ENCODE measurements around the gene IL16.

Gene IL16

DNA sequence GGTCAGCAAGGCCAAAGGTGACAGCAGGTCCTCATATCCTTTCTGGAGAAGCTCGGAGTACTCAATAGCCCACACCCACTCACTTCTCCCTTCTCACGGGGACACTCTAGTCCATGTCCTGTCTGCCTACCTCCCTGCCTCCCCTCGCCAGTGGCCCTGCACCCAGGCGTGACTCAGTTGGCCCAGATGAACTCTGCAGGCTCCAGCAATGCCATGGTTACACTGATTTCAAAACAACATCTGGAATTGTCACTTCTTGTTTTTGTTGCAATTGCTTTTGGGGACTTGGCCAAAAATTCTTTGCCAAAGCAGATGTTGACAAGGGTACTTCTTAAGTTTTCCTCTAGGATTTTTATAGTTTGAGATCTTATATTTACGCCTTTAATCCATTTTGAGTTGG, 13.0 kb downstream of the IL16 start:
- no peak for DNase-seq

DNA sequence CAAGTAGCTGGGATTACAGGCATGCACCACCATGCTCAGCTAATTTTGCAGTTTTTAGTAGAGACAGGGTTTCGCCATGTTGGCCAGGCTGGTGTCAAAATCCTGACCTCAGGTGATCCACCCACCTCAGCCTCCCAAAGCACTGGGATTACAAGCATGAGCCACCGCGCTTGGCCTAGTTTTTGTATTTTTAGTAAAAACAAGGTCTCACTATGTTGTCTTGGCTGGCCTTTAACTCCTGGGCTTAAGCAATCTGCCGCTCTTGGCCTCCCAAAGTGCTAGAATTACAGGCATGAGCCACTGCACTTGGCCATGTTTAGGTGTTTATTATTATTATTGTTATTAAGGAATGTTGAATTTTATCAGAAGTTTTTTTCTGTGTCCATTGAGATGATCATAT, 14.7 kb downstream of the IL16 start:
- DNase-seq: no peak

DNA sequence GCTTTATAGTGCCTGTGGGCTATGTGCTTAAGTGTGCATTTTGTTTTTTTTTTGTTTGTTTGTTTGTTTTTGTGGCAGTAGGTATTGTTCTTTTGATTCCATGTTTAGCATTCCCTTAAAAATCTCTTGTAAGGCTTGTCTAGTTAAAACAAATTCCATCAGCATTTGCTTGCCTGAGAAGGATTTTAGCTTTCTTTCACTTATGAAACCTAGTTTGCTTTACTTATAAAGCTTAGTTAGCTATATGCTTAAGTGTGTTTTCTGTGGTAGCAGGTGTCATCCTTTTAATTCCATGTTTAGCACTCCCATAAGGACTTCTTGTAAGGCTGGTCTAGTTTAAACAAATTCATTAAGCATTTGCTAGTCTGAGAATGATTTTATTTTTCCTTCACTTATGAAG, 17.3 kb downstream of the IL16 start:
- DNase-seq: no peak

DNA sequence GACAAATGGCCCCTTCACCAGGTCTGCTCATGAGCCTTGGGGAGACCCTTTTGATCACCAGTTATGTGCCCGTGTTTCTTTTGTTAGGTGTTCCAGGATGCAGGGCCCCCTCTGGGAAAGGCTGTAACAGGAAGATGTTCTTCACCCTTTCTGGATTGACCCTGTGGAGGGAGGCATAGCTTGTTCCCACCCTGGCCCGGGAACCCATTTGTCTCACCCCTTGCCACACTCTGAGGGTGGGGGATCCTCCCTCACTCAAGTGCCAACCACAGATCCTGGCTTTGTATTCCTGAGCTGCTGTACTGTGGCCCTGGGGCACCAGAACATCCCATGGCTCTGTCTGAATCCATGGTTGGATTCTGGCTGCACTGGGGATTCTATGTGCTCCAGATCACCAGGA, 18.9 kb downstream of the IL16 start:
- DNase-seq: no peak

DNA sequence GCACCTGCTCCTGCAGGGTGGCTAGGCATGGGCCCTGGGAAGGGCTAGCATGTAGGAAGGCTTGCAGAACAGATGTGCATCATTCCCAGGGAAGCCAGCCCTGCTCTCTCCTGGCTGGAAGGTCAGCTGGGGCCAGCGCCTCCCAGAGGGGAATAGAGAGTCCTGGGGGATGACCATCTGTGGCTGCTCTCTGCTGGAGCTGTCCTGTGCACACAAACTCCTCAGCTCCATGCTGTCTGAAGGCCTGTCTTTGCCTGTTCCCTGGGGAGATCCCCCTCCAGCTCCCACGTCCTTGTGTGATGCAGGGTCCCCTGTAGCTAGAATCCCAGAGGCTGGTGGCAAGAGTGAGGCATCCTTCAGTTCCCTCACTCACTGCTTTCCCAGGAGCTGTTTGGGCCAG, 19.3 kb downstream of the IL16 start:
- DNase-seq: no peak

DNA sequence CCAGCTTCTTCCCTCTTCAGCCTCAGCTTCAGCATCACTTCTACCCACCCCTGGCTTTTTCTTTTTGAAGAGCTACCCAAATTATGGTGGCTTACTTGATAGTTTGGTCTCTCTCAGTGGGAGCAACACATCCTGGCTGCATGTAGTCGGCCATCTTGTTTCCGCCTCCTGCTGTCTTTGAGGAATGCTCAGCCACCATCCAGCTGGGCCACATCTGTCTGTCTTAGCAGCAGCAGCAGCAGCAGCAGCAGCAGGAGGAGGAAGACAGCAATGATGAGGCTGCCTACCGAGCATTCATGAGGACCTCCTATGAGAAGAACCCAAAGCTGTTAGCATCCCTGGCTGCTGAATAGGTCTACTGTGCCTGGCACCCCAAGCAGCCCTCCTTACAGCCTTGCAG, 19.7 kb downstream of the IL16 start:
- DNase-seq: no peak

DNA sequence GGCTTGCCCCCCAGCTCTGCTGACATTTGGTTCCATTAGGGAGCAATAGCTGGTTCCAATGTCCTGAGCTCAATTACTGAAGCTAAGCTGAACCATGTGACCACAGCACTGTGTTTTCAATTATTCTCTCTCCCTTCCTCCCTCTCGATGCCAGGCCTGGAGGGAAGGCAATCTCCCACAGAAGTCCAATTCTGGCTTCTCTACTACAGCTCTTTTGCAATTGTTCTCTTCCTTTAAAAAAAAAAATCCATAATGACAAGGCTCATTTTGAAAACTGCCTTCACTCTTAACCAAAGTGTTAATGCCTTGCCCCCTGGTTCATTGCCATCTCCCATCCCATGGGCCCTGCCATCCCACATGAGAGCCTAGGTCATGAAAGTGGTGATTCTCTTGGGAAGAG, 24.8 kb downstream of the IL16 start:
- DNase-seq: no peak

DNA sequence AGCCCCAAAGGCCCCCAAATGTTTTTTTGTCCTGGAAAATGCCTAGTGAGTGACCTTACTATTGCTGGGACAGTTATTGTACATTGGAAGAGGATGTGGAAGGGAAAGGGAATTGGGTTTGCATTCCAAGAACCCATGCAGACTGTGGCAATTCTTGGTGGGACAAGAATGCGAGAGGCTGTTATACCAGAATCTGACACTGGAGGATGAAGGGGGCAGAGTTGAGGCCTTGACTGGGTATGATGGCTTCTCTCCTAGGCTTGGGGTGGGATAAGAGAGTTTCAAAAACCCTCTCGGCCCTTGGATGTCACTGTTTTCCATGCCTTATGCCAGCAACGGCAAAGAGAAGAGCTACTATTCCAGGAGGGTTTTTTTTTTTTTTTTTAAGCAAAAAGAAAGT, 25.3 kb downstream of the IL16 start:
- DNase-seq: no peak

DNA sequence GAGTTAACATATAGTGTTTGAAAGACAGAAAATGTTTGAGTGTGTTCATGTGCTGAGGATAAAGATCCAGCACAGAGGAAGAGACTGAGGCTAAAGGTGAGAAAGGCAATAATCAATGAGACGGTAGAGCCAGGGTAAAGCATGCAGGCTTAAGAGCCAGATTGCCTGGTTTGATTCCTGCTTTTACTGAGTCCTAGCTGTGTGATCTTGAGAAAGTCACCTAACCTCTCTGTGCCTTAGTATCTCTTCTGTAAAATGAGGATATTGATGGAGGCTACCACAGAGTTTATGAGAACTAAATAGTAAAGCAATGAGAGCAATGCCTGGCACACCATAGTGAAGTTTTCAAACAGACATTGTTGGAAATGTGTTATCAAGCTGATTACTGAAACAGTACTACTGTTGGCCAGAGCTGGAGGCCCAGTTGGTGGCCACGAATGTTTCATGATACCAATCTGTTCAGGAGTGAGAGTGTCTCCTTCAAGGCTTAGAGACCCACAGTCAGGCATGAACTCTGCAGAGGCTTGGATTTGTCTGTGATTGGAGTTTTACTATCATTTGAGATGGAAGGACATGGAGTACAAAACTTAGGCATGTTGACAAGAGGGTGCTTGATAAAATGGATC, 26.8 kb downstream of the IL16 start:
- no peak for DNase-seq

DNA sequence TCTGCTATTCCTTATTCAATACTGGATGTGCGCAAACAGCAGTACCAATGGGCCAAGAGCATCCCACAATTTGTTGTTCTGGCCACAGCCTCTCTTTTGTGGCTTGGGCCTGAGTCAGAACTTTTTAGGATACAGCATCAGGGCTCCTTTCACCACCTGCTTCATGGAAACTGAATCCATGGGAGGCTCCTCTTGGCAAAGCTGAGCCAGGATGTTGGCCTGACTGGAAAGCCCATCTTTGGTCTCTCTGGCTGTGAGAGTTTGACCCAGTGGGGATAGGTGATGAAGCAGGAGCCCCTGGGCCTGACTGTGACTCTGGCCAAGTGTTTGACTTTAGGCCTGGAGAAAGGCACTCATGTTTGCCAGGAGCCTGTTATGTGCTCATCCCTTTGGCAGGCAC, 27.6 kb downstream of the IL16 start:
- DNase-seq: no peak

DNA sequence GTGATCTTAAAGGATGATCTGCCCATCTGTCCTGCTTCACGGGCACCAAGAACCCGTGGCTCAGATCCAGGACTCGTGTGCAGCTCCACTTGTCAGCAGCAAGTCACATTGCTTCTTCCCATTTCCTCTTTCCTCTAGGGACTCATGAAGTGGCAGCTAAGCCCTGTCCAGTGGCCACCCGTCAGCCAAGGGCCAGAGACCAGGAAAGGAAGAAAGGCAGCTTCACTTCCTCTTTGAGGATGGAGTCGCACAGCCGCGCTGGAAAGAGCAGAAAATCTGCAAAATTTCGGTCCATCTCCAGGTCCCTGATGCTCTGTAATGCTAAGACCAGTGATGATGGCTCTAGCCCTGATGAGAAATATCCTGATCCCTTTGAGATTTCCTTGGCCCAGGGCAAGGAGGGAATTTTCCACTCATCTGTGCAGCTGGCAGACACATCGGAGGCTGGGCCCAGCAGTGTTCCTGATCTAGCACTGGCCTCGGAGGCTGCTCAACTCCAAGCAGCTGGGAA, 28.5 kb downstream of the IL16 start:
- peak; percentile 46 for DNase-seq

DNA sequence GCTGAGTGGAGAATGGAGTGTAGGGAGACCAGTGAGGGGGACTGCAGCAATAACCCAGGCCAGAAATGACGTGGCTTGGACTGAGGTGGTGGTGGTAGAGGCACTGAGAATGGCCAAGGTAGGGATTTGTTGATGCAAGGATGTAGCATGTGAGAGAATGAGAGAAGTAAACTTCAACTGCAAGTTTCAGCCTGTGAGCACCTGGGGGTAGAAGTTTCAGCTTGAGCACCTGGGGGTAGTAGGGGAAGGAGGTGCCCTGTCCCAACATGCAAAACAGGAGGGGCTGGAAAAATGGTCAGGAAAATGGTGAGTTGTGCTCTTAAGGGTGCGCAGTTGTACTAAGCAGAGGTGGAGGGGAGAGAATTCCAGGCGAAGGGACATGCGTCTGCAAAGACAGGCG, 31.0 kb downstream of the IL16 start:
- DNase-seq: no peak

DNA sequence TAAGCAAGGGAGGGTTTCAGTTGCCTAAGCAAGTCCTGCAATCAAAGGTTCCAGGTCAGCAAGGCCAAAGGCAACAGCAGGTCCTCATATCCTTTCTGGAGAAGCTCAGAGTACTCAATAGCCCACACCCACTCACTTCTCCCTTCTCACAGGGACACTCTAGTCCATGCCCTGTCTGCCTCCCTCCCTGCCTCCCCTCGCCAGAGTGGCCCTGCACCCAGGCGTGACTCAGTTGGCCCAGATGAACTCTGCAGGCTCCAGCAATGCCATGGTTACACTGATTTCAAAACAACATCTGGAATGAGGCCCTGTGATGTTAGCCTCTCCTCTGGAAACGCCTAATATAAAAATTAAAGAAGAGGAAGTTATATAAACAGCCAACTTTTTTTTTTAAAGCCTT, 32.9 kb downstream of the IL16 start:
- DNase-seq: no peak

DNA sequence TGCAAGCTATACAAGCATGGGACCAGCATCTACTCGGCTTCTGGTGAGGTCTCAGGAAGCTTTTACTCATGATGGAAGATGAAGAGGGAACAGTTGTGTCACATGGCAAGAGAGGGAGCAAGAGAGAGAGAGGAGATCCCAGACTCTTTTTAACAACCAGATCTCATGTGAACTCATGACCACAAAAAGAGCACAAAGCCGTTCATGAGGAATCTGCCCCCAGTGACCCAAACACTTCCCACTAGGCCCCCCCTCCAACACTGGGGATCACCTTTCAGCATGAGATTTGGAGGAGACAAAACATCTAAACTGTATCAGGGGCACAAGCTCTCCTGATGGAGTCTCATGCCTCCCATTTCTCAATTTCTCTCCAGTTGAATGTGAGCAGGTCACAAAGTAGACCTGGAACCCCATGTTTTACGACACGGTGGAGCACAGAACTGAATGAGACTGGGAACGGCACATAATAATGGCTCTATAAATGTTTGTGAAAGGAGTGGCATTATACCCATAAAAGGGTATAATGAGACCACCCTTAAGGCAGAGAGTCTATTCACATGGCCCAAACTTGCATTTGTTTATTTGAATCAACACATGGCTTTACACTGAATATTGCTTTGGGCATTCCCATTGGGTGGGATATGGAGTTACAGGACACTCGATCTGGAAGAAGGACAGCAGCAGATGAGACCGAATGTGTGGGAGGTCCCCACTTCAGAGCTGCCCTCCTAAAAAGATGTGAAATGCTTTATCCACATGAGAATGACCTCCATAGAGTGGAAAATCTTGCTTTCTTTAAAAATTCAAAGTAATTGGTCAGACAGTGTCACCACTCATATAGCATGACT, 38.8 kb downstream of the IL16 start:
- DNase-seq: no peak

DNA sequence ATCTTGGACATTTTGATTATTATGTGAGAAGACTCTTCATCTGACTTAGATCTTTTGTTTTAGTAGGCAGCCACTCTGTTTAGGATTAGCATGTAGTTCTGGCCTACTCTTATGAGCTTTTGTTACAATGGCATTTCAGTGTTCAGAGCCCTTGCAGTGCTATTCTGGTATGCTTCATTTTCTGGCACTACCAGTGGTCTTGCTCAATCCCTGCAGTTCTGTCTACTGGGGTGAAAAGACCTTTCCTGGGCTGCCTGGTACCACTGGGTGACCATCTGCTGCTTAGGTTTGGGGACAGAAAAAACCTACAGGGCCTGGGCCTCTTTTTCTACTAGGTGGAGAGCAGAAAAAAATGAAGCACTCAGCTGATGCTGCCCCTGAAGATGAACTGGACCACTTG, 42.5 kb downstream of the IL16 start:
- DNase-seq: no peak

DNA sequence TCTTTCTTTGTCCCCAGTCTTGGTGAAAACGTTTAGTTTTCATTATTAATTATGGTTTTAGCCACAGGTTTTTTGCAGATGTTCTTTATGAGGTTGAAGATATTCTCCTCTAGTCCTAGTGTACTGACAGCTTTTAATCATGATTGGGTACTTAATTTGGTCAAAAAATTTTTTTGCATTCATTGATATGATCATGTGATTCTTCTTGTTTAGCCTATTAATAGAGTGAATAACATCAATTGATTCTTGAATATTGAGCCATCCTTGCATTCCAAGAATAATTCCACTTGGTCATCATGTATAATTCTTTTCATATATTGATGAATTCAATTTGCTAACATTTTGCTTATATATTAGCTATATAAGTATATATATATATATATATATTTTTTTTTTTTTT, 46.1 kb downstream of the IL16 start:
- no peak for DNase-seq

DNA sequence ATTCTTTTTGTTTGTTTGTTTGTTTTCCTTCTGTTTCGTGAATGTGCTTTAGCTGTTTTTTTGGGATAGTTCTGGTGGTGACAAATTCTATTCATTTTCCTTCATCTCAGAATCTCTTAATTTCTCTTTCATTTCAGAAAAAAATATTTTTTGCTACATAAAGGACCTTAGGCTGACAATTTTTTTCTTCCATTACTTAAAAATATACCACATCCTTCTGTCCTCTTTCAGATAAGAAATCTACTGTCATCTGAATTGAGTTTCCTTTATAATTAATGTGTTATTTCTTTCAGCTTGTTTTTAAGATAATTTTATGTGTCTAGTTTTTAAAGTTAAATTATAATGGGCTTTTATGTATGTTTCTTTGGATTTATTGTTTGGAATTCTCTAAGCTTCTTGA, 47.6 kb downstream of the IL16 start:
- DNase-seq: no peak

DNA sequence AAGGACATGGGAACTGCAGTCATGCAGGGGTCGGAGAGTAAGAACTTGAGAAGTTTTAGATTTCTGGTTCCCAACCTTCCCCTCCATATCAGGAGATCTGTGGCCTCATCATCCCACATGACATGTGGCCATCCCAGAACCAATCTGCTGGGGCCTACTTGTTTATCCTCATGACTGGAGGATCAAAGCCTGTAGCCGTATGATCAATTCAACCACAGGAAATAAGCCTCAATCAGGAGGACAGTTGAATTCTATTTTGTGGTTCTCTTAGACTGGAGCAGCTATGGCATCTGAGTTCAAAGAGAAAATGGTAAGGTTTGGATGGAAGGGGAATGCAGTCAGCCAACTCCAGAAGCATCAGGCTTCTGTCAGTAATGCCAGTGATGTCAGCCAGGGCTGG, 57.2 kb downstream of the IL16 start:
- DNase-seq: no peak

DNA sequence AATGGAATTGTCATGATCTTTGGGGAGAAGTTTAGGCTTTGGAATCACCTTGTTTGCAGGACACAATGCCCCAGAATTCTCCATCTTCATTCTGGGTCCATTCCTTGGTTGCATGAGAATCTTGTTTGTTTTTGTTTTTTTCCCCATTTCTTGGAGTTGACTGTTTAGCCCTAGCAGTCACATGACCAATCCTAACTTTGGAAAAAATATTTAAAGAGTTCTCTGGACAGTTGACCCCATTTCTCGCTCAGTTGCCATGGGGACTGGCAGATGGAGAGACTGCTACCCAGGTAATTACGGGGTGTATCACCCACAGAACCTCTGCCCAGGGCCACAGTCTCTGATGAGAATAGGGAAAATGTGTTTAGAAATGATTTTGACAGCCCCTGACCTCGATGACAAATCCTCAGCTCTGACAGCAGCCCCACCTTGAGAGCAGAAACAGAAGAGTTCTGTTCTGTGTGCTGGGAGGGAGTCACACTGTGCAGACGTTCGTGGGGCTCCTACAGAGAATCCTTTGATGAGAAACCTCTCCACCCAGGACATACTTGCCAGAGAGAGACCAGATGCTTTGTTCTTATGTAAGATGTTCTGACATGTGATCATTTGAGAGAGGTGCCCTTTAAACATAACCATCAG, 57.7 kb downstream of the IL16 start:
- no peak for DNase-seq

DNA sequence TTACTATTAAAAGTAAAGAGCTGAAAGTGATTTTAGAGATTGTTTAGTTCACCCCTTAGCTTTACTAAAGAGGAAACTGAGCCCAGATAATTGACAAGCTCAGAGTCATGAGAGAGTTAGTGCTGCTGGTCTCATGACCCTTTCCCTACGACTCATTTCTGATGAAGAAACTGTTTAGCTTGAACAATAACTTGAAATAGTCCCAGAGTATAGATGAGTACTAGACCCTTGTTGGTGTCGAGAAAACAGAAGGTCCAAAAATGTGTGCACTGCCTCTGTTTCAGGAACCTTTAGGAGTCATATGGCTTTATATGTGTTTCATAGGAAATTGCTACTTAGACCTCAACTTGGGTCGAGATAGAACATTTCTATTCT, 58.2 kb downstream of the IL16 start:
- no peak for DNase-seq

DNA sequence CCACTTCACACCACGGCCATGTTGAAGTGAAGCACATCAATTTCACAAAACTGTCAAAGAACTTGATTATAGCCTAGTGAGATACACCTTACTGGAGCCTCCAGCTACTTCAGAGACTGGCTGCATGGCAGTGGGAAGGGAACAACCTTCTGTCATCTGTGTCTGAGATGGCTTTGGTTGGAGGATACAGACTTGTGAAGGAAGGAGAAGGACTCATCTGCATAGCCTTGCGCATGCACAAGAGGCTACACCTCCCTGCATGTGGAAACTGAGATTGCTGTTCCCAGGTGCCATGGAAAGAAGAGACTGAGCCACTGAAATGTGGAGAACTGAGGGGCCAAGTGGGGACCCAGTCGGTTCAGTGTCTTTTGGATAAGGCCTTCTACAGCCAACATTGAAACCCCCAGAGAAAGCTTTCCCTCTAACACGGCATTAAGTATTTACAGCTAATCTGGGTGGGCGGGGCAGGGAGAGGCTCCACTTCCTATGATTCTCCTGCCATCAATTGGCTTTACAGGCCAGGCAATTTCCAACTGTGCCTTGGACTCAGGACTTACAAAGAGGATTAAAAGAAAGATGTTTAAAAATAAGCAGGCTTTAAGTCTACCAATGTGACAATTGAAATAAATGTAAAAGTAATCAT, 58.8 kb downstream of the IL16 start:
- DNase-seq: no peak

DNA sequence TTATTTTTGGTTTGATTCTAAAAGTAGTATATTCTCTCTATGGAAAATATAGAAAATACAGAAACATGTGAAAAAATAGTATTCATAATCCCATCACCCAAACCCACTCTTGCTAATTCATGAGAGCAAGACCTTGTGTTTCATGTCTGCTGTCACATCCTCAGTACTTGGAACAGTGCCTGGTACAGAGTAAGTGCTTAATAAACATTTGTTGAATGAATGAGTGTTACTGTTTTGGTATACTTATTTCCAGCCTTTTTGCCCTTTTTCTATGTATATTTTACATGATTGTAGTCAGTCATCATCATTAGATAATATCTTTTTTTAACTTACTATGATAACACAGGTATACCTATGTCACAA, 59.3 kb downstream of the IL16 start:
- DNase-seq: no peak

DNA sequence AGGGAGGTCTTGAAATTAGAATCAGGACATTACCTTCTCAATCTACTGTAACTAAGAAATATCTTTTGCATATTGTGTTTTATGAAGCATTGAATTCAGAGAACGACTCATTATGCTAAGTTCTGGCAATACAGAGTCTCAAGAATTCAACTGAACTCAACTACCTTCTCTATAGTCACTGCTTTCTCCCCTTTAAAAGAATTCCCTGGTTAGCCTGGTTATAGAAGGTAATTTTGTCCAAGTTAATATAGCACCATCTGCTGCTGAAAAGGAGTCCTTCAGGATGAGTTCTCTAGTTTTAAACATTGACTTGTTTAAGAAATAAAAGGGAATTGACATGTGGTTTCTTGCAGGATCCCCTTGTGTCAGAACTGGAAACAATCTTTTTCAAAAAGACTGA, 60.2 kb downstream of the IL16 start:
- DNase-seq: no peak

DNA sequence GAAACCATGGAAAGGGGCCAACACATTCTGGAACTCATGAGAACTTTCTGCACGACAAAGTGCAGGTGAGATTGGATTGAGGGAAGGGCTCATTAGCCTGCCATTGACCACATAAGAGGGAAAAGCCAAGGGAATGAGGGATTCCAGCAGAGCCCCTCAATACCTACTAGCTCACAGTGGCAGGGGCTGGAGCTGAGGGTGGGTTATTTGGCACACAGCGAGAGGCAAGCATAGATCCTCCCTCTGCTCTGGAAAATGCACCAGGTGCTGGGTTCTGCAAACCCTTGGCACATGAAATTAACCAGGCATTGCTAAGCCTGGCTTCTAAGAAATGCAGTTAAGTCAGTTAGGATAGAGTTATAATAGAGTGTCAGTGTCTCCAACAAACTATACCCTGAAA, 60.8 kb downstream of the IL16 start:
- DNase-seq: no peak
